Measurements from ENCODE around the gene NKD2.

Gene NKD2

DNA sequence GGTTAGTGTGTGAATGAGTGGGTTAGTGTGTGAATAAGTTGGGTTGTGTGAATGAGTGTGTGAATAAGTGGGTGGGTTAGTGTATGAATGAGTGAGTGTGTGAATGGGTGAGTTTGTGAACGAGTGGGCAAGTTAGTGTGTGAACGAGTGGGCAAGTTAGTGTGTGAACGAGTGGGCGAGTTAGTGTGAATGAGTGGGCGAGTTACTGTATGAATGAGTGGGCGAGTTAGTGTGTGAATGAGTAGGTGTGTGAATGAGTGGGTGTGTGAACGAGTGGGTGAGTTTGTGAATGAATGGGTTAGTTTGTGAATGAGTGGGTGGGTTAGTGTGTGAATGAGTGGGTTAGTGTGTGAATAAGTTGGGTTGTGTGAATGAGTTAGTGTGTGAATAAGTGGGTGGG is 34.7 kb downstream of the NKD2 start:
- no peak overlapping the region for H3K27ac ChIP-seq
- TF ChIP-seq, protein P1, sequence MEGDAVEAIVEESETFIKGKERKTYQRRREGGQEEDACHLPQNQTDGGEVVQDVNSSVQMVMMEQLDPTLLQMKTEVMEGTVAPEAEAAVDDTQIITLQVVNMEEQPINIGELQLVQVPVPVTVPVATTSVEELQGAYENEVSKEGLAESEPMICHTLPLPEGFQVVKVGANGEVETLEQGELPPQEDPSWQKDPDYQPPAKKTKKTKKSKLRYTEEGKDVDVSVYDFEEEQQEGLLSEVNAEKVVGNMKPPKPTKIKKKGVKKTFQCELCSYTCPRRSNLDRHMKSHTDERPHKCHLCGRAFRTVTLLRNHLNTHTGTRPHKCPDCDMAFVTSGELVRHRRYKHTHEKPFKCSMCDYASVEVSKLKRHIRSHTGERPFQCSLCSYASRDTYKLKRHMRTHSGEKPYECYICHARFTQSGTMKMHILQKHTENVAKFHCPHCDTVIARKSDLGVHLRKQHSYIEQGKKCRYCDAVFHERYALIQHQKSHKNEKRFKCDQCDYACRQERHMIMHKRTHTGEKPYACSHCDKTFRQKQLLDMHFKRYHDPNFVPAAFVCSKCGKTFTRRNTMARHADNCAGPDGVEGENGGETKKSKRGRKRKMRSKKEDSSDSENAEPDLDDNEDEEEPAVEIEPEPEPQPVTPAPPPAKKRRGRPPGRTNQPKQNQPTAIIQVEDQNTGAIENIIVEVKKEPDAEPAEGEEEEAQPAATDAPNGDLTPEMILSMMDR (conservative IDR thresholded peaks at IDR 0.05; ENCODE audit: low read depth), result no peak
- POLR2A ChIA-PET (ENCODE audit: low non-redundant PET), result no interaction called here
- no peak for DNase-seq (ENCODE audit: low spot score)
- CTCF ChIA-PET, result no interaction called here

DNA sequence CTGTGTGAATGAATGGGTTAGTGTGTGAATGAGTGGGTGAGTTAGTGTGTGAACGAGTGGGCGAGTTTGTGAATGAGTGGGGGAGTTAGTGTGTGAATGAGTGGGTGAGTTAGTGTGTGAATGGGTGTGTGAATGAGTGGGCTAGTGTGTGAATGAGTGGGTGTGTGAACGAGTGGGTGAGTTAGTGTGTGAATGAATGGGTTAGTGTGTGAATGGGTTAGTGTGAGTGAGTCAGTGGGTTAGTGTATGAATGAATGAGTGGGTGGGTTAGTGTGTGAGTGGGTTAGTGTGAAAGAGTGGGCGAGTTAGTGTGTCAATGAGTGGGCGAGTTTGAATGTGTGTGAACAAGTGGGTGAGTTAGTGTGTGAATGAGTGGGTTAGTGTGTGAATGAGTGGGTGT is 35.5 kb downstream of the NKD2 start:
- H3K27ac ChIP-seq, result no peak overlapping the region
- TF ChIP-seq, protein P1 (conservative IDR thresholded peaks at IDR 0.05; ENCODE audit: low read depth), result no peak
- ChIA-PET POLR2A (ENCODE audit: low non-redundant PET) (no interaction called here), CTCF (no interaction called here)
- no peak for DNase-seq (ENCODE audit: low spot score)

DNA sequence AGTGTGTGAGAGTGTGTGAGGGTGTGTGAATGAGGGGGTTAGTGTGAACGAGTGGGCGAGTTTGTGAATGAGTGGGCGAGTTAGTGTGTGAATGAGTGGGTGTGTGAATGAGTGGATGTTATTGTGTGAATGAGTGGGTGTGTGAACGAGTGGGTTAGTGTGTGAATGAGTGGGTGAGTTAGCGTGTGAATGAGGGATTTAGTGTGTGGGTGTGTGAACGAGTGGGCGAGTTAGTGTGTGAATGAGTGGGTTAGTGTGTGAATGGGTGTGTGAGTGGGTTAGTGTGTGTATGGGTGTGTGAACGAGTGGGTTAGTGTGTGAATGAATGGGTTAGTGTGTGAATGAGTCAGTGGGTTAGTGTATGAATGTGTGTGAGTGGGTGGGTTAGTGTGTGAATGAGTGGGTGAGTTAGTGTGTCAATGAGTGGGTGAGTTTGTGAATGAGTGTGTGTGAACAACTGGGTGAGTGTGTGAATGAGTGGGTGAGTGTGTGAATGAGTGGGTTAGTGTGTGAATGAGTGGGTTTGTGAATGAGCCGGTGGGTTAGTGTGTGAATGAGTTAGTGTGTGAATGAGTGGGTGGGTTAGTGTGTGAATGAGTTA is 37.5 kb downstream of the NKD2 start:
- no peak overlapping the region for H3K27ac ChIP-seq
- DNase-seq (ENCODE audit: low spot score), result no peak
- ChIA-PET POLR2A (ENCODE audit: low non-redundant PET) (no interaction called here), CTCF (no interaction called here)
- TF ChIP-seq, protein P1 (conservative IDR thresholded peaks at IDR 0.05; ENCODE audit: low read depth), result no peak

DNA sequence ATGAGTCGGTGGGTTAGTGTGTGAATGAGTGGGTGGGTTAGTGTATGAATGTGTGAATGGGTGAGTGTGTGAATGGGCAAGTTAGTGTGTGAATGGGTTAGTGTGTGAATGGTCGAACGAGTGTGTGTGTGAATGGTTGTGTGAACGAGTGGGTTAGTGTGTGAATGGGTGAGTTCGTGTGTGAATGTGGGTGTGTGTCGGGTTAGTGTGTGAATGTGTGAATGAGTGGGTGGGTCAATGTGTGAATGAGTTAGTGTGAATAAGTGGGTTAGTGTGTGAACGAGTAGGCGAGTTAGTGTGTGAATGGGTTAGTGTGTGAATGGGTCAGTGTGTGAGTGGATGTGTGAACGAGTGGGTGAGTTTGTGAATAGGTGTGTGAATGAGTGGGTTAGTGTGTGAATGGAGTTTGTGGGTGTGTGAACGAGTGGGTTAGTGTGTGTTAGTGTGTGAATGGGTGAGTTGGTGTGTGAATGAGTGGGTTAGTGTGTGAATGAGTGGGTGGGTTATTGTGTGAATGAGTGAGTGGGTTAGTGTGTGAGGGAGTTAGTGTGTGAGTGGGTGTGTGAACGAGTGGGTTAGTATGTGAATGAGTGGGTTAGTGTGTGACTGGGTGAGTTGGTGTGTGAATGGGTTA is 38.8 kb downstream of the NKD2 start:
- POLR2A ChIA-PET (ENCODE audit: low non-redundant PET), result no interaction called here
- TF ChIP-seq, protein P1 (conservative IDR thresholded peaks at IDR 0.05; ENCODE audit: low read depth), result no peak
- CTCF ChIA-PET, result no interaction called here
- DNase-seq (ENCODE audit: low spot score), result no peak
- no peak overlapping the region for H3K27ac ChIP-seq

DNA sequence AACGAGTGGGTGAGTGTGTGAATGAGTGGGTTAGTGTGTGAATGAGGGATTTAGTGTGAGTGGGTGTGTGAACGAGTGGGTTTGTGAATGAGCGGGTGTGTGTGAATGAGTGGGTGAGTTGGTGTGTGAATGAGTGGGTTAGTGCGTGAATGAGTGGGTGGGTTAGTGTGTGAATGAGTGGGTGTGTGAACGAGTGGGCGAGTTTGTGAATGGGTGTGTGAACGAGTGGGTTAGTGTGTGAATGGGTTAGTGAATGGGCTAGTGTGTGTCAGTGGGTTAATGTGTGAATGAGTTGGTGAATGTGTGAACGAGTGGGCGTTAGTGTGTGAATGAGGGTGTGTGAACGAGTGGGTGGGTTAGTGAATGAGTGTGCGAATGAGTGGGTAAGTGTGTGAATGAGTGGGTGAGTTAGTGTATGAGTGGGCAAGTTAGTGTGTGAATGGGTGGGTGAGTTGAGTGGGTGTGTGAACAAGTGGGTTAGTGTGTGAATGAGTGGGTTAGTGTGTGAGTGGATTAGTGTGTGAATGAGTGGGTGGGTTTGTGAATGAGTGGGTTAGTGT is 39.6 kb downstream of the NKD2 start:
- H3K27ac ChIP-seq, result no peak overlapping the region; the same call in 1 of the 2 replicates
- no peak for DNase-seq (ENCODE audit: low spot score)
- CTCF ChIA-PET, result no interaction called here
- POLR2A ChIA-PET (ENCODE audit: low non-redundant PET), result no interaction called here
- TF ChIP-seq, protein P1 (conservative IDR thresholded peaks at IDR 0.05; ENCODE audit: low read depth), result no peak

DNA sequence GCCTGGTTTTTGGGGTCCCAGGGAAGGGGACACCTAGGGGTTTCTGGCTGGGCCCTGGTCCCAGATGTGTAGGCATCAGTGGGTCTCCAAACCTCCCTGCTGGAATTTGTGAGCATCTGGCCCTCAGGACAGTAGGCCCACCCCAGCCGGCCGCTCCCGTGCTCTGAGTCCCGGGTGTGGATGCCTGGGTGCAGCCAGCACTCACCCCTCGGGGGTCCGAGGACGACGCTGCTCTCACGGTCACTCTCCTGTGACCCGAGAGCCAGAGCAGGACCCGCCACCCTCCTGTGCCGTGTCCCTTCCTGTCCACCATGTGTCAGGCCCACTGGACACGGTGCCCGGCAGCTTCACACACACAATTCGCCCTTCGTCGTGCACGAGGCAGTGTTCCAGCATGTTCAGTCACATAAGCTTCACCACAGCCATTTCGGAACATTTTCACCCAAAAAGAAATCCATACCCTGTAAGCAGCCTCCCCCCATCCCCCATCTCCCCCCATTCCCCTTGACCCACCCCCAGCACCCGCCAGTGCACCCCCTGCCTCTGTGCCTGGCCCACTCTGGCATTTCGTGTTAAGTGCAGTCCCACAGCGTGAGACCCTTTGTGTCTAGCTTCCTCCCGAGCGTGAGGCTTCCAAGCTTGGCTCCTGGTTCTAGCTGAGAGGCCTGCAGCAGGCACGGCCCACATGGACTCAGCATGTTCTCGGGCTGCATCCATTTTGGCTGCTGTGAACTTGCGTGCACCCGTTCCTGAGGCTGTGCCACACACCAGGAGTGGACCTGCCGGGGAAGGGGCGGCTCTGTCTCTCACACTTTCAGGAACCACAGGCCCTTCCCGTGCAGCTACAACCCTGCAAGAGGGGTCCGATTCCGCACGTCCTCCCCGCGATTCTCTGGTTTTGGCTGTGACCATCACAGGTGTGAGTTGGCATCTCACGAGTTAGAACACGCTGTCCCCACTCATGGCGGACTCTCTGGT is 40.5 kb downstream of the NKD2 start:
- DNase-seq (ENCODE audit: low spot score), result no peak
- H3K27ac ChIP-seq, result peak overlapping the region; percentile 36
- ChIA-PET POLR2A (ENCODE audit: low non-redundant PET) (no interaction called here), CTCF (no interaction called here)
- TF ChIP-seq, protein P1 (conservative IDR thresholded peaks at IDR 0.05; ENCODE audit: low read depth), result no peak
